ENCODE results near the gene ABCG1. TPM values are rescaled to one million over a fixed set of nuclear protein-coding genes. Genes with fewer than 3 reads are reported as not detected.

Gene ABCG1
- total and polyA plus RNA-seq, 2 experiments from 2014 or later: 1.3 to 4.4 TPM

DNA sequence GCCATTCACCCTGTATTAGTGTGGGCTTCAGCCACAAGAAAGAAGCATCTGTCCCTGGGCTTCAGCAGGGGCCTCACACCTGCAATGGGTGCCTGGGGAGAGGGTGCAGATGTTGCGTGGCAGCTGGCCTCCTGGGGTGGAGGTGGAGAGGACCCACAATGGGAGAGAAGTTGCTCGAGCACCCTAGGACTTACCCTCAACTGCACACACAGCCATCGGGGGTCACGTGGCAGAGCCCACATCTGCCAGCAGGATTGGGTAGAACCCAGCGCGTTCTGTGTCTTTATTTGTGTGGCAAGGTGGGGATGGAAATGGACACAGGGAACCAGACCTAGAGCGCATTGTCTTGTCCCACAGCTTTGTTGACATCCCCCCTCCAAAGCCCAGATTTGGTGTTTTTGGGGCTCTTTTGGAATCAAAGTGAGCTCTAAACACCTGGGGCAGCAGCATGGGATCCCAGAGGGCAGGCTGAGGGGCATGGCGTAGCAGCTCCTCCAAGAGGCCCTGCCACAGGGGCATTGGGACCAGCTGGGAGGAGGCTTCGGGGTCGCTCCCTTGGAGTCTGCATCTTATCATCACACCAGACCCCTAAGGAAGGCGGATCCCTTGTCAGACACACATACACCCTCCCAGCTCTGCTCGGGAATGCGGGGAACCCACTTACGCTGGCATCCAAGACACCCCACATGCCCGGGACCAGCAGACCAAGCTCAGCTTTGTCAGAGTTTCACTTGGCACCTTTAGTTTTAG lies 5.1 kb downstream of the ABCG1 start:
- Mint-ChIP-seq H3K36me3 (ENCODE audit: low read depth) (peaks cover 3% of the 10 kb centered on the region; the same call in 2 of the 3 replicates), H3K4me3 (no peak overlapping the region), H3K27me3 (ENCODE audit: insufficient read depth, low read depth, poor library complexity) (peaks cover 15% of the 10 kb centered on the region), H3K9me3 (no peaks in the 10 kb centered on the region), H3K4me1 (peaks cover 16% of the 10 kb centered on the region), H3K27ac (no peak overlapping the region)
- no peak for ATAC-seq
- Histone ChIP-seq H4K20me1 (replicated peaks; ENCODE audit: insufficient read depth) (no peaks in the 10 kb centered on the region), H3K4me3 (no peak overlapping the region), H3K79me2 (replicated peaks; ENCODE audit: insufficient read depth) (no peaks in the 10 kb centered on the region), H3K4me2 (no peak overlapping the region), H3K36me3 (ENCODE audit: insufficient read depth) (no peaks in the 10 kb centered on the region), H3F3A (replicated peaks; ENCODE audit: low read depth) (no peaks in the 10 kb centered on the region), H3K4me1 (ENCODE audit: insufficient read depth) (peaks cover 4% of the 10 kb centered on the region; the same call in 1 of the 2 replicates), H3K9me2 (ENCODE audit: insufficient read depth) (no peaks in the 10 kb centered on the region), H3K27ac (ENCODE audit: low read depth) (no peak overlapping the region), H3K27me3 (ENCODE audit: insufficient read depth) (peaks cover 24% of the 10 kb centered on the region), H2AFZ (no peak overlapping the region)
- DNase-seq (ENCODE audit: low spot score): no peak
- TF ChIP-seq, protein P1, sequence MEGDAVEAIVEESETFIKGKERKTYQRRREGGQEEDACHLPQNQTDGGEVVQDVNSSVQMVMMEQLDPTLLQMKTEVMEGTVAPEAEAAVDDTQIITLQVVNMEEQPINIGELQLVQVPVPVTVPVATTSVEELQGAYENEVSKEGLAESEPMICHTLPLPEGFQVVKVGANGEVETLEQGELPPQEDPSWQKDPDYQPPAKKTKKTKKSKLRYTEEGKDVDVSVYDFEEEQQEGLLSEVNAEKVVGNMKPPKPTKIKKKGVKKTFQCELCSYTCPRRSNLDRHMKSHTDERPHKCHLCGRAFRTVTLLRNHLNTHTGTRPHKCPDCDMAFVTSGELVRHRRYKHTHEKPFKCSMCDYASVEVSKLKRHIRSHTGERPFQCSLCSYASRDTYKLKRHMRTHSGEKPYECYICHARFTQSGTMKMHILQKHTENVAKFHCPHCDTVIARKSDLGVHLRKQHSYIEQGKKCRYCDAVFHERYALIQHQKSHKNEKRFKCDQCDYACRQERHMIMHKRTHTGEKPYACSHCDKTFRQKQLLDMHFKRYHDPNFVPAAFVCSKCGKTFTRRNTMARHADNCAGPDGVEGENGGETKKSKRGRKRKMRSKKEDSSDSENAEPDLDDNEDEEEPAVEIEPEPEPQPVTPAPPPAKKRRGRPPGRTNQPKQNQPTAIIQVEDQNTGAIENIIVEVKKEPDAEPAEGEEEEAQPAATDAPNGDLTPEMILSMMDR (conservative IDR thresholded peaks at IDR 0.05; ENCODE audit: low read depth in 2 of 2): no peak
- TF ChIP-seq, protein P2, sequence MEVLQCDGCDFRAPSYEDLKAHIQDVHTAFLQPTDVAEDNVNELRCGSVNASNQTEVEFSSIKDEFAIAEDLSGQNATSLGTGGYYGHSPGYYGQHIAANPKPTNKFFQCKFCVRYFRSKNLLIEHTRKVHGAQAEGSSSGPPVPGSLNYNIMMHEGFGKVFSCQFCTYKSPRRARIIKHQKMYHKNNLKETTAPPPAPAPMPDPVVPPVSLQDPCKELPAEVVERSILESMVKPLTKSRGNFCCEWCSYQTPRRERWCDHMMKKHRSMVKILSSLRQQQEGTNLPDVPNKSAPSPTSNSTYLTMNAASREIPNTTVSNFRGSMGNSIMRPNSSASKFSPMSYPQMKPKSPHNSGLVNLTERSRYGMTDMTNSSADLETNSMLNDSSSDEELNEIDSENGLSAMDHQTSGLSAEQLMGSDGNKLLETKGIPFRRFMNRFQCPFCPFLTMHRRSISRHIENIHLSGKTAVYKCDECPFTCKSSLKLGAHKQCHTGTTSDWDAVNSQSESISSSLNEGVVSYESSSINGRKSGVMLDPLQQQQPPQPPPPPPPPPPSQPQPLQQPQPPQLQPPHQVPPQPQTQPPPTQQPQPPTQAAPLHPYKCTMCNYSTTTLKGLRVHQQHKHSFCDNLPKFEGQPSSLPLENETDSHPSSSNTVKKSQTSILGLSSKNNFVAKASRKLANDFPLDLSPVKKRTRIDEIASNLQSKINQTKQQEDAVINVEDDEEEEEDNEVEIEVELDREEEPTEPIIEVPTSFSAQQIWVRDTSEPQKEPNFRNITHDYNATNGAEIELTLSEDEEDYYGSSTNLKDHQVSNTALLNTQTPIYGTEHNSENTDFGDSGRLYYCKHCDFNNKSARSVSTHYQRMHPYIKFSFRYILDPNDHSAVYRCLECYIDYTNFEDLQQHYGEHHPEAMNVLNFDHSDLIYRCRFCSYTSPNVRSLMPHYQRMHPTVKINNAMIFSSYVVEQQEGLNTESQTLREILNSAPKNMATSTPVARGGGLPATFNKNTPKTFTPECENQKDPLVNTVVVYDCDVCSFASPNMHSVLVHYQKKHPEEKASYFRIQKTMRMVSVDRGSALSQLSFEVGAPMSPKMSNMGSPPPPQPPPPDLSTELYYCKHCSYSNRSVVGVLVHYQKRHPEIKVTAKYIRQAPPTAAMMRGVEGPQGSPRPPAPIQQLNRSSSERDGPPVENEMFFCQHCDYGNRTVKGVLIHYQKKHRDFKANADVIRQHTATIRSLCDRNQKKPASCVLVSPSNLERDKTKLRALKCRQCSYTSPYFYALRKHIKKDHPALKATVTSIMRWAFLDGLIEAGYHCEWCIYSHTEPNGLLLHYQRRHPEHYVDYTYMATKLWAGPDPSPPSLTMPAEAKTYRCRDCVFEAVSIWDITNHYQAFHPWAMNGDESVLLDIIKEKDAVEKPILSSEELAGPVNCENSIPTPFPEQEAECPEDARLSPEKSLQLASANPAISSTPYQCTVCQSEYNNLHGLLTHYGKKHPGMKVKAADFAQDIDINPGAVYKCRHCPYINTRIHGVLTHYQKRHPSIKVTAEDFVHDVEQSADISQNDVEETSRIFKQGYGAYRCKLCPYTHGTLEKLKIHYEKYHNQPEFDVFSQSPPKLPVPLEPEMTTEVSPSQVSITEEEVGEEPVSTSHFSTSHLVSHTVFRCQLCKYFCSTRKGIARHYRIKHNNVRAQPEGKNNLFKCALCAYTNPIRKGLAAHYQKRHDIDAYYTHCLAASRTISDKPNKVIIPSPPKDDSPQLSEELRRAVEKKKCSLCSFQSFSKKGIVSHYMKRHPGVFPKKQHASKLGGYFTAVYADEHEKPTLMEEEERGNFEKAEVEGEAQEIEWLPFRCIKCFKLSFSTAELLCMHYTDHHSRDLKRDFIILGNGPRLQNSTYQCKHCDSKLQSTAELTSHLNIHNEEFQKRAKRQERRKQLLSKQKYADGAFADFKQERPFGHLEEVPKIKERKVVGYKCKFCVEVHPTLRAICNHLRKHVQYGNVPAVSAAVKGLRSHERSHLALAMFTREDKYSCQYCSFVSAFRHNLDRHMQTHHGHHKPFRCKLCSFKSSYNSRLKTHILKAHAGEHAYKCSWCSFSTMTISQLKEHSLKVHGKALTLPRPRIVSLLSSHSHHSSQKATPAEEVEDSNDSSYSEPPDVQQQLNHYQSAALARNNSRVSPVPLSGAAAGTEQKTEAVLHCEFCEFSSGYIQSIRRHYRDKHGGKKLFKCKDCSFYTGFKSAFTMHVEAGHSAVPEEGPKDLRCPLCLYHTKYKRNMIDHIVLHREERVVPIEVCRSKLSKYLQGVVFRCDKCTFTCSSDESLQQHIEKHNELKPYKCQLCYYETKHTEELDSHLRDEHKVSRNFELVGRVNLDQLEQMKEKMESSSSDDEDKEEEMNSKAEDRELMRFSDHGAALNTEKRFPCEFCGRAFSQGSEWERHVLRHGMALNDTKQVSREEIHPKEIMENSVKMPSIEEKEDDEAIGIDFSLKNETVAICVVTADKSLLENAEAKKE (CRISPR knock-in tag; IDR thresholded peaks at IDR 0.05): no peak
- TF ChIP-seq CREB1 (CRISPR knock-in tag; IDR thresholded peaks at IDR 0.05; ENCODE audit: low read depth): no peak
- TF ChIP-seq POLR2AphosphoS5 (IDR thresholded peaks at IDR 0.05; ENCODE audit: low read depth): no peak
- TF ChIP-seq STAT1 (IDR thresholded peaks at IDR 0.05; ENCODE audit: unreplicated experiment): no peak
- TF ChIP-seq ZNF331 (CRISPR knock-in tag; IDR thresholded peaks at IDR 0.05; ENCODE audit: low read depth): no peak

All from GM23338 (cell line).